GM19463 (cell line): ENCODE results near the gene HMGA1.
"Not testable (repeated sequence)": the region's sequence is repeated elsewhere in the genome, so short reads cannot be mapped to it uniquely, and the experiment has no call there.

Experiments
- ATAC-seq: cut with Tn5 transposase; IDR thresholded peaks from one replicate; pipeline ENCODE4 v1.9.1; 2021; ENCODE audit warnings: mild to moderate bottlenecking, moderate library complexity; ENCODE audit not compliant: unreplicated experiment

Gene HMGA1

DNA sequence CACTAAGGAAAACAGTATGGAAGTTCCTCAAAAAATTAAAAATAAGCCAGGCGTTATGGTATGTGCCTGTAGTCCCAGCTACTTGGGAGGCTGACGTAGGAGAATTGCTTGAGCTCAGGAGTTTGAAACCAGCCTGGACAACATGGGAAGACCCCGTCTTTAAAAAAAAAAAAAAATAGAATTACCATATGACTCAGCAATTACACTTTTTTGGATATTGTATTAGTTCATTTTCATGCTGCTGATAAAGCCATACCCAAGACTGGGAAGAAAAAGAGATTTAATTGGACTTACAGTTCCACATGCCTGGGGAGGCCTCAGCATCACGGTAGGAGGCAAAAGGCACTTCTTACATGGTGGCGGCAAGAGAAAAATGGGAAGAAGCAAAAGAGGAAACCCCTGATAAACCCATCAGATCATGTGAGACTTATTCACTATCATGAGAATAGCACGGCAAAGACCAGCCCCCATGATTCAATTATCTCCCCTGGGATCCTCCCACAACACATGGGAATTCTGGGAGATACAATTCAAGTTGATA lies 22.9 kb downstream of the HMGA1 start:
- no peak for ATAC-seq

DNA sequence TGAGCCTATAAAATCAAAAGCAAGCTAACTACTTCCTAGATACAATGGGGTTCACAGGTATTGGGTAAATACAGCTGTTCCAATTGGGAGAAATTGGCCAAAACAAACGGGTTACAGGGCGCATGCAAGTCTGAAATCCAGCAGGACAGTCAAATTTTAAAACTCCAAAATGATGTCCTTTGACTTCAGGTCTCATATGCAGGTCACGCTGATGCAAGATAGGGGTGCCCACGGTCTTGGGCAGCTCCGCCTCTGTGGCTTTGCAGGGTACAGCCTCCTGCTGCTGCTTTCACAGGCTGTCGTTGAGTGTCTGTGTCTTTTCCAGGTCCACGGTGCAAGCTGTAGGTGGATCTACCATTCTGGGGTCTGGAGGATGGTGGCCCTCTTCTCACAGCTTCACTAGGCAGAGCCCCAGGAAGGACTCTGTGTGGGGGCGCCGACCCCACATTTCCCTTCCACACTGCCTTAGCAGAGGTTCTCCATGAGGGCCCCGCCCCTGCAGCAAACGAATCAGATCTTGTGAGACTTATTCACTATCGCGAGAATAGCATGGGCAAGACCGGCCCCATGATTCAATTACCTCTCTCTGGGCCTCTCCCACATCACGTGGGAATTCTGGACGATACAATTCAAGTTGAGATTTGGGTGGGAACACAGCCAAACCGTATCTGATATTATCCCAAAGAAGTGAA lies 24.0 kb downstream of the HMGA1 start:
- no peak for ATAC-seq

DNA sequence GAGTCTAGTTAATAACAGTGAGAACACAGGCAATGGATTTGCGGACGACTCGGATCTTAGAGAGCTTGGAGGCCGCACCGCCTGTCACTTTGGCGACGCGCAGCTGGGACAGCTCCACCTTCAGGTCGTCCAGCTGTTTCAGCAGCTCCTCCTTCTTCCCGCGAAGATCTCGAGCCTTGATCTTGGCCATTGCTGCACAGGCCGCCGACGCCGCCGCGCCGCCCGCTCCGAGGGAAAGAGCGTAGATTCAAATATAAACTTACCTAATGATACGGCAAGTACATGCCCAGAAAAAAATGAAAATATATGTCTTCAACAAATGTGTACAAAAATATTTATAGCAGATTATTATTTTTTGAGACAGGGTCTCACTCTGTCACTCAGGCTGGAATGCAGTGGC lies 26.8 kb downstream of the HMGA1 start:
- not testable (repeated sequence) for ATAC-seq

DNA sequence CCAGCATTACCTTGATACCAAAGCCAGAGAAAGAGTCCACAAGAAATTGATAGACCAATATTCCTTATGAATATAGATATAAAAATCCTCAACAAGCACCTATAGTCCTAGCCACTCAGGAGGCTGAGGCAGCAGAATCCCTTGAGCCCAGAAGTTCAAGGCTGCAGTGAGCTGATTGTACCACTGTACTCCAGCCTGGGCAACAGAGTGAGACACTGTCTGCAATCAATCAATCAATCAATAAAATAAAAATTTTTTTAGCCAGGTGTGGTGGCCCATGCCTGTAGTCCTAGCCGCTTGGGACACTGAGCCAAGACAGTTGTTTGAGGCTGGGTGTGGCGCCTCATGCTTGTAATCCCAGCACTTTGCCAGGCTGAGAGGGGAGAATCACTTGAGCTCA lies 31.1 kb downstream of the HMGA1 start:
- ATAC-seq = no peak

DNA sequence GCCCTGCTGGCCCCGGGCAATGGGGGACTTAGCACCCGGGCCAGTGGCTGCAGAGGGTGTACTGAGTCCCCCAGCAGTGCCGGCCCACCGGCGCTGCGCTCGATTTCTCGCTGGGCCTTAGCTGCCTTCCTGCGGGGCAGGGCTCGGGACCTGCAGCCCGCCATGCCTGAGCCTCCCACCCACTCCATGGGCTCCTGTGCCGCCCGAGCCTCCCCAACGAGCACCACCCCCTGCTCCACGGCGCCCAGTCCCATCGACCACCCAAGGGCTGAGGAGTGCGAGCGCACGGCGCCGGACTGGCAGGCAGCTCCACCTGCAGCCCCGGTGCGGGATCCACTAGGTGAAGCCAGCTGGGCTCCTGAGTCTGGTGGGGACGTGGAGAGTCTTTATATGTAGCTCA lies 32.5 kb downstream of the HMGA1 start:
- ATAC-seq = not testable (repeated sequence)

DNA sequence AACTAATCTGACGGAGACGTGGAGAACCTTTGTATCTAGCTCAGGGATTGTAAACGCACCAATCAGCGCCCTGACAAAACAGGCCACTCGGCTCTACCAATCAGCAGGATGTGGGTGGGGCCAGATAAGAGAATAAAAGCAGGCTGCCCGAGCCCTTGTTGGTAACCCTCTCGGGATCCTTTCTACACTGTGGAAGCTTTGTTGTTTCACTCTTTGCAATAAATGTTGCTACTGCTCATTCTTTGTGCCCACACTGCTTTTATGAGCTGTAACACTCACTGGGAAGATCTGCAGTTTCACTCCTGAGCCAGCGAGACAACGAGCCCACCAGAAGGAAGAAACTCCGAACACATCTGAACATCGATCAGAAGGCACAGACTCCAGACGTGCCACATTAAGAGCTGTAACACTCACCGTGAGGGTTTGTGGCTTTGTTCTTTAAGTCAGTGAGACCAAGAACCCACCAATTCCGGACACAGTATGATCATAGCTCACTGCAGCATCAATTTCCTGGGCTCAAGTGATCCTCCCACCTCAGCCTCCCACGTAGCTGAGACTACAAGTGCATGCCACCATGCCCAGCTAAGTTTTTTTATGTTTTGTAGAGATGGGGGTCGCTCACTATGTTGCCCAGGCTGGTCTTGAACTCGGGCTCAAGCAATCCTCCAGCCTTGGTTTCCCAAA lies 33.1 kb downstream of the HMGA1 start:
- ATAC-seq = not testable (repeated sequence)

DNA sequence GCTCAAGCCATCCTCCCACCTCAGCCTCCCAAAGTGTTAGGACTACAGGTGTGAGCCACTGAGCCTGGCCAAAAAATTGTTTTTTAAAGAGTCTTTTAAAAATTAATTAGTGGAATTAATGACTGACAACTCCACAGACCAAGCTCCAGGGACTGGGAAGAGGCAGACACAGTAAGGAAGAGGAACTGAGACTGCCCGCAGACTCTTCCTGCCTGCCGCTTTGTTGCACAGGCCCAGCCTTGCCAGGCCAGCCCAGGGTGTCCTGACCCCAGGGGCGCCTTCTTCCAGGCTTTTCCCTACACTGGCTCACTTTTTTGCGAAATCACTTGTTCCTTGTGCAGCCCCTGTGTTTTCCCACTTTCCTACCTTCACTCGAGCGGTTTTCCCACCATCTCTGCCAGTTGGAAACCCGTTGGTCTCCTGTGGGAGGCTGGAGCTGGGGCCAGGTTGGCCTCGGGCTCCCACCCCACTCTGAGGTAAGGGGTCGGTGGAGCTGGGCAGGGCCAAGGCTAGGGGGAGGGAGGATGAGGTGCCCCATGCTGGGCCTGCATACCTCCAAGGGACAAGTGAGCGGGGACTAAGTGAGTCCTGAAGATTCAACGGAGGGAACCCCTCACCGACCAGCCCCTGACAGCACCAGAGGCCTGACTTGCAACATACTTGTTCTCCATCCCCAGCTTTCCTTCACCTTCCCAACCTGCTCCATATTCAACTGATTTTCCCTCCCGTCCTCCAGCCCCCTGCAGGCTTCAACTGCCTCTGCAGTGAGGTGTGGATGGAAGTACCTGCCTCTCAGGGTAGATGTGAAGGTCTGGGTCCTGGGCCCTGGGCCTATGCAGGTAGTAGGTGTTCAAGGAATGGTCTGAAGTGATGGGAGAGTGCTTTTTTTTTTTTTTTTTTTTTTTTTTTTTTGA lies 35.6 kb downstream of the HMGA1 start:
- no peak for ATAC-seq

DNA sequence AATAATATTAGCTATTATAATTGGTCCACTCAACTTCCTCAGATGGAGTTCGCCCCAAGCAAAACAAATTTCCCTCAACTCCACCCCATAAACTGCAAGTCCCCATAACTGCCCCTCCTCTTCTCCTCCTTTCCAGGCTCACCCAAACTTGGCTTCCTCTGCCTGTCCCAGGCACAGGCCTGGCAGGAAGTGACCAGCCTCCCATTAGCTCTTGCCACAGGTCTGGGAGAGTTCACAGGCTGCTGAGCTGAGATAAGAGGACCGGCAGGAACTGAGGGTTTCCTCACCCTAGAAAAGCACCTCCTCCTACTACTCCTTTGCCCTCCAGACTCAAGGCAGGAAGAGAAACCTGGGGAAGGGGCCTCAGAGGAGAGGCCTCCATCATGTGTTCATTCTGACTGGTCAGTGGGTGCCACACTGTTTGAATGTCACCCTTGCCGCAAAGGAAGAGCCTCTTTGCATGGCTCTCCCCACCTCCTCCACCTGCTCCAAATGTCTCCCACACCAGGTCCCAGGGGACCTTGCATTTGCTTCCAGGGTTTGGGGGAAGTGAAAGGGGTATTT lies 36.7 kb downstream of the HMGA1 start:
- no peak for ATAC-seq

DNA sequence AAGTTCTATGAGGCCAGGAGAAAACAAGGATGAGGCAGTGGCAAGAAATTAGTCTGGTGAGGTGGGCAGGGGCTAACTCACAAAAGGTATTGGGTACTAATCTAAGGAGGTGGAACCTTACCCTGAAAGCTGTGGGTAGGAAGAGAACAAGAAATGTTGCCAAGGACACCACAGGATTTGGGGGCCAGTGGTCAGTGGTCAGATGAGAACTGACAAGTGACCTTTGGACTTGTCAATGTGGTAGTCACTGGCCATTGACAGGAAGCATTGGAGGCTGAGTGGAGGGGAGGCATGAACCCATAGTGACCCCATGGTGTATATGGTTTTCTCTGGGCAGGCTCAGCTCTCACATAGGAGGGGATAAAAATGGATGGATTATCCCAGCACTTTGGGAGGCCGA lies 37.5 kb downstream of the HMGA1 start:
- no peak for ATAC-seq

DNA sequence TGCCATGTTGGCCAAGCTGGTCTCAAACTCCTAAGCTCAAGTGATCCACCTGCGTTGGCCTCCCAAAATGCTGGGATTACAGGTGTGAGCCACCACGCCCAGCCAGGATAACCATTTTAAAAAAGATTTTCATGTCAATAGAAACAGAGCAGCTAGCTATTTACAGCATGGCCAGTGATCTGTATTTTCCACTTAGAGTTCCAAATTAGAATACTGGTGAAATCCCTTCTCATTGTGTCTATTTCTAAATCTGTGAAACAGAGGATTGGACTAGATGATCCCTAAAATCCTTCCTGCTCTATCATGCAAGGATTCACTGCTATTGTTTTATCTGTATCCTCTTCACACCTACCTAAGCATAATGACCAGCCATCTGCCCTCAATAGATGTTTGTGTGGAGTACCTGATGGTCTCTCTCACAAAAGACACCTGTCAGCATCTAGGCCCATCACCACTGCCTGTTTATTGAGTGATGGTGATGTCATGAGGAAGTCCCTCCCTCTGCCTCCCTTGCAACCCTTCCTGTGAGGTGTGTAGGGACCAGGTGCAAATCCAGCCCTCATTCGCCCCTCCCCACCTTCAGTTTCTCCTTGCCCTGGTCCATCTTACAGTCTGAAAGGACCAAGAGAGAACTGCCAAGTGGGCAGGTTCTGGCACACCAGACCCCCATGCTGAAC lies 38.6 kb downstream of the HMGA1 start:
- no peak for ATAC-seq

DNA sequence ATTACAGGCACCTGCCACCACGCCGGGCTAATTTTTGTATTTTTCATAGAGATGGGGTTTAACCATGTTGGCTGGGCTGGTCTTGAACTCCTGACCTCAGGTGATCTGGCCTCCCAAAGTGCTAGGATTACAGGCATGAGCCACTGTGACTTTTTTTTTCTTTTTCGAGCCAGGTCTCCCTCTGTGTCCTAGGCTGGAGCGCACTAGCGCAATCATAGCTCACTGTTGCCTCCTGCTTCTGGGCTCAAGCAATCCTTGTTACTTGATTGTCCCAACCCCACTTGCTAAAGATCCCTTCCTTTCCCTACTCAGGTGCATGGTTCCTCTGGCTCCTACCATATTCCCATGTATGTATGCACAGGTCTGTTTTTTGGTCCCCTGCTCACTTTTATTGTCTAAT lies 39.5 kb downstream of the HMGA1 start:
- no peak for ATAC-seq

DNA sequence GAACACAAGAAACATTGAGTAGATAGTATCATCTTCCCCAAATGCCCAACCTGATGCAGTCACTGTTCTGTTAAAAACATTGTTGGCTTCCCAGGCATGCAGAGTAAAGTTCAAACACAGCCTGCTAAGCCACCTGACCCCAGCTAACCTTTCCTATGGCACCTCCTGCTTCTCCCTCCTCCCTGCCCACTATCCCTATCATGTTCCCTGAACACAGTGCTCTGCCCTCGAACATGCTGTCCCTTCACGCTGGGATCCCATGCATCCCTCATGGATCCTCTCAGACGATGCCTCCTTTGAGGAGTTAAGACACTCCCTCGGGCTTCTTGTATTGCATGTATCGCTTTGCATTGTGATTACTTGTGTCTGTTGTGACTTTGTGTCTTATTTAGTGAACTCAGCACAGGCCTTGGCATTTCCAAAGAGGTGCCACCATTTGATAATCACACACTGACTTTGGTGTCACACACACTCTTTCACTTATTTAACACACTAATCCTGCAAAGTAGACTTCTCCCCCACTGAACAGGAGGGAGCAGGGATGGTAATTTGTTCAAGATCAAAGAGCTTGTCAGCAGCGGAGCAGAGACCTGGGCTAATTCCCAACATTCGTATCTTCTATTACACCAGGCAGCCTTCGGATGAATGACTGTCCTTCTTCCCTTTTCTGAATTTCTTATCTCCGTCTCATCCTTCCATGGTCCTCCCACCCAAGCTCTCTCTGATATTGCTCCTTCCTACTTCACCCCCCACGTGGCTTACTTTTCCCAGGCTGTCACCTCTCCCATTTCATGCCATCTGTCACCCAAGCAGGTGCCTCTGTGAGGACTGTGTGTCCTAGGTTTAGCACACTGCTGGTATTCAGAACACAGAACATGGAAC lies 40.4 kb downstream of the HMGA1 start:
- no peak for ATAC-seq

DNA sequence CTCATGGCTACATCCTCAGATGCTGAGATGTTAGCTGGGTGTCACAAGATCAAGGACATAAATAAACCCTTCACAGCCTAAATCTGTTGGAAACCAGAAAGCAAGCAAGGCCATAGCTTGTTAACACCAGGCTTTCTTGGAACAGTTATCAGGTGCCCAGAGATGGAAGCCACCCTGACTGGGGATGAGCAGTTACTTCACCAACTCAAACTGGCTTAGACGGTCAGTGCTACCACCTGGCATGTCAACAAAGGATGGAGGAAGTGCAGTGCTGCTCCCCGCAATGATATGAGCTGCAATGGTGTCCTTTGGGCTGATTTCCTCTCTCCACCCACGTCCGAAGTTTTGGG lies 41.1 kb downstream of the HMGA1 start:
- no peak for ATAC-seq

DNA sequence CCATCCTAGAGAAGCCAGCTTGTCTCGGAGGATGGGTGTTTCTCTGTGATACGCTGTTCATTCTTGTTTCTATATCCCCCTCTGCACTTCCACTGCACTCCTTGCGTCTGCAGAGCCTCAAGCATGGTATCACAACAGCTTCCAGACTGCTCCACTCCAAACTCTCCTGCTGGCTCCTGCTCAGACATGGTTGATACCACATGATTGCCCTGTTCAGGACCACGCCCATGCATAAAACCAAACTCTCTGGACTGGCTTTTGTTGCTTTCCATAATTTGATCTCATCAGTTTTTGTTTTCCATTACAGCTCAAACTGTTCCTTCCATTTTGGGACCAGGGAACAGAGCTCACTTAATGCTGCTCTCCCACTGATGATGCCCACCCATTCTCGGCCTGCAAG lies 42.2 kb downstream of the HMGA1 start:
- no peak for ATAC-seq

DNA sequence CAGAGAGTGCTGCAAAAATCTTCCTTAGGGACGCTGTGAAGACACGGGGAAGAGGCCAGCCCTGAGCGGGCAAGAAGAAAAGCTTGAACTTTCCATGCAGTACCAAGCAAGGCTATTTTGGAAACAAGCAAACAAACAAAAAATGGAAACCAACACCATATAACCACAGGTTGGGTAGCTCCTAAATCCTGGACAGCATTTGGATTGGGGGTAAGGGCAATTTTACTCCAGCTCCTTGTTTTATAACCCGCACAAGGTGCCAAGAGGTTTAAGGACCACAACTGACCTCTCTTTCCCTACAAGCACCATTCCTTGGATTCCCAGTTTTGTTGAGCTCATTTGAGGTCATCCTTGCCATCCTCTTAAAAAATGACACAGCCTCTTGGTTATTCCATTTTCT lies 43.5 kb downstream of the HMGA1 start:
- ATAC-seq = no peak

DNA sequence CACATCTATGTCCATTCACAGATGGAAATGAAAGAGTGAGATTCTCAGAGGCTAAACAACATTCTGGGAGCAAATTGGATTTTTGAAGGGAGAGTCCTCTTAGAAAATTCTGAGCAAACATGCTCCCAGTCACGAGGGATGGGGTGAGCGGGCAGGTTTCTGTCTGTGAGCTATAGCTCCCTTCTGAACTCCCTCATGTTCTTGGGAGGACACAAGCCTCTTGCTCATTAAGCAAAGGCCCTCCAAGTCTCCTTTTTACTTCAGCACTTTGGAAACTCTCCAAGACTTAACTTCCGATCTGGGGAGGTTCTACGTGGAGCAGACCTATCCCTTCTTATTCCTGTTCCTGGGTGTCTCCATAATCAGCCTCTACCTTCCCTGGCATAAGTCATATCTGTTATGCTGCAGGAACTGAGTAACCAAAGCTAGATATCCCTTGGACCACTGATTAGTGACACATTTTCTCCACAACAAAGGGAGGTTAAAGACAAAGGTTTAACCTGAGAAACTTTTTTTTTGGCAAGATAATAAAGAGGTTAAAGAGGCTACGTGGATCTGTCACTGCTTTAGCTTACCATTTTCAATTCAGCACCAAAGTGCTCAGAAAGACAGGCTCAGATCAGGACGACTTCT lies 45.1 kb downstream of the HMGA1 start:
- no peak for ATAC-seq

DNA sequence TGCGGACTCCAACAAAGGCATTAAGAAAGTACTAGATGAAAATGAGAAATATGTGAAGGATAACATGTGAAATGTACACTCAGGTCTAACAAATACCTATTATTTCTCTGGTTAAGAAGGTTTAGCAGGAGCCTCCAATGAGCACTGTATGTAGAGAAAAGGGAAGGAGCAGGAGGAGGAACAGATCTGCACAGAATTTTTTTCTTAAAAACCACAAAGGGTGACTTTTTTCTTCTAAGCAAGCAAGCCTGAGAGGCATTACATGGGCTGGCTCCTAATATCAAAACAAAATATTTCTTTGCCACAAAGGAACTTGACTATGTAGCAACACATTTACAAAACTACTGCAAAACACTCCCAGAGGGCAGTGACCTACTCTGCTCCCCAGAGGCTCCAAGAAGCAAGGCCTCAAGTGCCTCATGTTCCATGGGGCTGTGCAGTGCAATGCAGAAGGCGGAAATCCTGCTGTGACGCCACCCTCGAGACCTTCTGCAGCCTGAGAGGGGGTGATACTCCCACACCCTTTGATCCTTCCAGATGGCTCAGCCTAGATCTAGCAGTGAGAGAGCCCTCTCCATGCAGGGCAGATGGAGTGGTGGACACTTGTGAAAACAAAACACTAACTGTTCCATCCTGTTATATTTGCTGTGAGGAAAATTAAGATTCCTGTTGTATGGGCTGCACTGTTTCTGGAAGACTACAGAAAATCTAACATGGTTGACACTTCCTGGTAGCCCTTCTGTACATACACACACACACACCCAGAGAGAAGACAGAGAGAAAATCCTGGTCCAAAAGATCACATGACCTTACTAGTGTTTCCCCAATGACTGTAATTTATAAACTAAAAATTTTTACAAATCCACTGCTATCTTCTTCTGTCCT lies 48.1 kb downstream of the HMGA1 start:
- no peak for ATAC-seq

DNA sequence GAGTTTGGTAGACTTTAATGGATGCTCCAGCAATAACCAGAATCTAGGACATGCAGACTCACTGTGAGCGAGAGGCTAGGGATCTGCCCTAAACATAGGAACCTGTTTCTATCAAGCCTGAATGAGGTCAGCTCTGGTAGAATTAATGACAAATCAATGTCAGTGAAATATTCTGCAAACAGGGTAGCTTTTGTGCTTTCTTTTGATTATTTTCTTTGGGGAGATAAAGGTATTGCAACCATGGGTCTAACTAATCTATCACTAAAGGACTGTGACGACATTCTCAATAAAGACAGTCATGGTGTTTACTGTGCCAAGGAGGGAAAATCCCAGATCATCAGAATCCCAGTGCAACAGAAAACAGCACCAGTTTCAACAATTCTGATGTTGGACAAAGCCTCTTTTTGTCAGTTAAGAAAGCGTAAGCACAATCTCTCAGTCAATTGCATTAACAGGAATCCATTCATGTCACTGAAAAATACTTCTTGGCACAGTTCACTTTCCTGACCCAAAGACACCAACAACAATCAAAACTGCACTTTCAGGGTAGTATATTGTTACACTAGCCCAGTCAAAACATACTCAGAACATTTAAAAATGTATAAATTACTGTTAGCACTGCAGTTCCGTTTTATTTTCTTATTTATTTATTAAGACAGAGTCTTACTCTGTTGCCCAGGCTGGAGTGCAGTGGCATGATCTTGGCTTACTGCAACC lies 48.9 kb downstream of the HMGA1 start:
- no peak for ATAC-seq
